GM21381 (cell line): ENCODE data around the gene KIAA1671.

Experiments
- ATAC-seq: cut with Tn5 transposase; IDR thresholded peaks from one replicate; pipeline ENCODE4 v1.9.1; 2021; ENCODE audit warnings: mild to moderate bottlenecking, moderate library complexity; ENCODE audit not compliant: unreplicated experiment

The KIAA1671 gene

DNA sequence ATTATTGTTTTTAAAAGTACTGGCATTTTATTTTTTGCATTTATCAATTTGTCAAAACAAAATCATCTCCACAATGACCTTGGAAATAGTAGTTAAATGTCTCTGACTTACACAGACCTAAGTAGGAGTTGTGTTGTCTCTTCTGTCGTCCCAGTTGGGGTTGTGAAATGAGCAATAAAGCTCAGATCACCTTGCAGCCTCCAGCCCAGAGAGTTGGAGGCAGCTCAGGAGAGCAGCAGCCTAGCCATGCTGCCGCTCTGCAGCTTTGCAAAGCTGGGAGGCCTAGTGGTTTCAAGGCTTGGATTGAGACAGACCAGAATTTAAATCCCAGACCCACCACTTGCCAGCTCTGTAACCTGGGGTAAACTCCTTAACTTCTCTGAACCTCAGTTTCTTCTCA, 181.9 kb downstream of the KIAA1671 start:
- no peak for ATAC-seq

DNA sequence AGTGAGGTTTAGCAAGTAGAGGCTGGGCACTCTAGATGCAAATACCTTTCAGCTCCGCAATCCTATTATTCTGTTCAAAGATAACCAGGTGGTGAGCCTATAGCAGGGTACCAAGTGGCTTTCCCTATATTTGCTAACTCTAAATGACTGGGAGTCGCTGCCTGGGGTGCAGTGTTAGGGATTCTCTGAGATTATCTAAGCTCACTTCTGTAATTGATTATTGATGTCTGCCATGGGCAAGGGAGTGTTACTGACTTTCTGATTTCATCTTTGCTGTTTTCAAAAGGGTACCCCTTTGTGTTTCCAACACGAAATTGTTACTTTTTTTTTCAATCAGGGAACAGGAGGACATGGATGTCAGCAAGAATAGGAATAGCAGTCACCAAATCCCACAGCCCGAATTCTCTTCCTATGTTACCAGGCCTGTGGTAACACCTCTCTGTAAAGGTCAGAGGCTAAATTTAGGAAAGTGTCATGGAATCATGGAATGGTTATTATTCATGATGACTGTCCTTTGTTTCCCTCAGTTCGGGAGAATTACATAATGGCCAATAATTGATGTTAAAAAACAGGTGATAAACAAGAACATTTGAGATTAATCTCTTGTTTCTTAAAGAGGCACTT, 184.5 kb downstream of the KIAA1671 start:
- no peak for ATAC-seq

DNA sequence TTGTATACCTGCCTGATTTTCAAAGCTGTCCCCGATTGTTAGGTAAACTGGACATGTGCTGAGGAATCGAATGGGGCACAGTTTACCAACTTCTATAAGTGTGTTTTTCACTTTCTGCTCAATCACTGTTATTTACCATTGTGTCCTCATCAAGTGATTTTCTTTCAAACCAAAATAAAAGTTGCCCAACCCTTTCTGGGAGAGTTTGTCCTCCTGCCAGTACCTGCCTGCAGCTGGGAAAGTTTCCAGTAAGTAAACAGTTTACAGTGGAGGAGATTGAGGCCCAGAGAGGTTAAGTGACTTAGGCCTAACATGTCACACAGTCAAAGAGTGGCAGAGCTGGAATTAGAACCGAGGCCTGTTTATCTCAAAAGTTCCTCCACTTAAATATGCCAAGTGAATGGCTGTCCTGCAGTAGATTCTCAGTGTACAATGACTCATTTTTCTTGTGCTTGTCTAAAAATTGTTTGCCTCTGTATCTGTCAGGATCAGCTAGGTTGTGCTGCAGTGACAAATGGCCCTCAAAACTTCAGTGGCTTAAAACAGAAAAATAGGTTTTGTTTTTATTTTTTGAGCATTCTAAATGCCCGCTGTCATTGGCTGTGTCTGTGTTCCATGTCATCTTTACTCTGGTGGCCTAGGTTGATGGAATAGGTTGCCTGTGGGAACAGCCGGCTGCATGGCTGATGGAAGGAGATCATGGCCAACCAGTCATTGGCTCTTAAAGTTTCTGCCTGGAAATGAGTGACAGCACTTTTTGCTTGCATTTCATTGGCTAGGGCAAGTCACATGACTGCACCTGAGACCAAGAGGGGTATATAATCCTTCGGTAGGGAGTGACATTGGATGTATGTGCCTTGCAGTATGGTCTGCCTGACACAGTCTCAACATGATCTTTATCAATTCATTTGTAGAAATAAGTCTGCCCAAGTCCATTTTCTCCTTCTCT, 185.3 kb downstream of the KIAA1671 start:
- ATAC-seq = no peak

DNA sequence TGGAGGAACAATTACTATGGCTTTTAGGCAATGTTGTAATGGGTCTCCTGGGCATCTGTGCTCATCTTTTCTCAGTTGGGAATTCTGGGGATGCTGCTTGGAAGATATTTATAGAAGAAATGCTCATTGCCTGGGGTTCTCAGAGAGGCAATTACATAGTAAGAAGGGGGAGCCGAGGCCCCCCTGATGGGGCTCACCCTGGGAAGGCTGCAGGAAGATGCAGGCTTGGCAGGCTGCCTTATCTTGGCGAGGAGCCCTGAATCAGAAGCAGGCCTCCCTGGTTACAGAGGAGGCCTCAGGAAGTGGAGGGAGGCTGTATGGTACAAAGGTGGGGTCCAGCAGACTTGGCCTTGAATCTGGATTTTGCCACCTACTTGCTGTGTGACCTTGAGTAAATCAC, 186.5 kb downstream of the KIAA1671 start:
- ATAC-seq = no peak

DNA sequence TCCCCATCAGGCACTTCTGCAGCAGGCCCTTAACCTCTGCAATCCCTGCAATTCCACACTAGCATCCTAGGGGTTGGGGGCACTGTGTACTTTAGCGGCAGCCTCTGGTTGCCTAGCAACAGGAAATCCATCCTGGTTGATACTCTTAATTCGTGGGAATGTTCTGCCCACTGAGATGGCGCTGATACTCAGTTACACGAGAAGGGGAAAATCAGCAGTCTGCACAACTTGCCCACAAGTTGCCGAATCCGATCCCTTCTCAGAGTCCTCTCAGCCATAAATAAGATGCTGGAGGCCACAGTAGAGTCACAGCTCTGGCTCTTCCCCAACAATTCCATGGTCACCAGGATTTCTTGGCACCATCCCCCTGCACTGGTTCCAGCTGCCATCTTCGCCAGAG, 189.6 kb downstream of the KIAA1671 start:
- no peak for ATAC-seq

DNA sequence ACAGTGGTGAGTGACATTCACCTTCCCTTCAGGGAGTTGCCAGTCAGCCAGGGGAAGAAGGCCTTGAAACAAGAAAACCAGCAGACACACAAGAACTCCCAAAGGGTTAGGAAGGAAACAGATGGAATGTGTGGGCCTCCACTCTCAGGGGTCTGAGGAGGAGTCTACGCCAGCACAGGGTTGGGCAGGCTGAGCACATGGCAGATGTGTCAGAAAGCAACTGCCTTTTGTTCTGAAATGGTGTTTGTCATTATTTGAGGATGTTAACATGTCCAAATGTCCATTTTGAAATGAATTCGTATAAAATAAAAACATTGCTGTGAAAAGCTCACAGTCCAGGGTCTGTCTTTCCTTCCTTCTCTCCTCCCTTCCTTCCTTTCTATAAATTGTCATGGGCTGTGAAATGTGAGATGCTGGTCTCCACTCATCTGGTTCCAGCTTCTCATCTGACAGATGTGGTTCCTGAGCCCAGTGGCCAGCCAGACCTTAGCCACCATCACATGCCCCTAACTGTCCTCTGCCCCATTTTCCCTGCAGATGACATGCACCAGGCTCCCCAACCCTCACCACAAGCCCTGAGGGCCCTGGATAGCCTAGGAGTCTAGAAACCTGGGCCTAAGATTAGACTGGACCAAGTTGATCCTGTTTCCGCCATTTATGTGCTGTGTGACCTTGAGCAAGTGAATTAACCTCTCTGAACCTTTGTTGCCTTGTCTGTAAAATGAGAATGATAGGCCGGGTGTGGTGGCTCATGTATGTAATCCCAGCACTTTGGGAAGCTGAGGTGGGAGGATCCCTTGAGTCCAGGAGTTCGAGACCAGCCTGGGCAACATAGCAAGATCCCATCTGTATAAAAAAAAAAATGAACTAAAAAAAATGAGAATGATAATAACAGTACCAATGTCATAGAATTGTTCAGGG, 190.9 kb downstream of the KIAA1671 start:
- no peak for ATAC-seq

DNA sequence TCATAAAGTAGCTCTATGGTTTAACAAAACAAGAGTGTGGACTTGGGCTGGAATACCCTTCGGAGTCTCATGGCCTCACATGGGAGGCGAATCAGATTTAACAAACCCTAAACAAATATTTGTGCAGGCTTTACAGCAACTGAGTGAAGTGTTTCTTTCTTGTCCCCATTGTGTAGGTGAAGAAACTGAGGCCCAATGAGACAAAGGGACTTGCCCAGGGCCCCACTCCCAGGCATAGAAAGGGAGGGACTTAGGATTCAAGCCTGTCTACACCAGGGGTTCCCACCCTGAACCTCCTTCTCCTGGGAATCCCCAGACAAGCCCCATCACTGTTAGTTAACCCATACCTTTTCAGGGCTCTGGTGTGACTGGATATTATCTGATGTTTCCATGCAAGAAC, 192.0 kb downstream of the KIAA1671 start:
- no peak for ATAC-seq

DNA sequence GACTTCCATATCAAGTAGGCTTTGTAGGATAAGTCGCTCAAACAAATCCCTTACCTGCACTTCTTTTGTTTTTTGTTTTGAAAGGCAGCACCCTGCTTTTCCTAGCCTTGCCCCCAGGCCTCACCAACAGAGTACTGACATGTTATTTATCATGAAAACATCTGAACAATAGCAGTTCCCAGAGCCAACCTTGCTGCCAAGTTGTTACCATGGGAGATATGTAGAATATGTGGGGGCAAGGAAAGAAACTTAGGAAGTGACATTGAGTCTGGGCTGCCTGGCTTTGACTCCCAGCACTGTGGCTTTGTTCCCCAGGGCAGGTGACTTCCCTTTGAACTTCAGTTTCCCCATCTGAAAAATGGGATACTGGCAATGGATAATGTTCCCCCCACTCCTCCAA, 193.8 kb downstream of the KIAA1671 start:
- no peak for ATAC-seq

DNA sequence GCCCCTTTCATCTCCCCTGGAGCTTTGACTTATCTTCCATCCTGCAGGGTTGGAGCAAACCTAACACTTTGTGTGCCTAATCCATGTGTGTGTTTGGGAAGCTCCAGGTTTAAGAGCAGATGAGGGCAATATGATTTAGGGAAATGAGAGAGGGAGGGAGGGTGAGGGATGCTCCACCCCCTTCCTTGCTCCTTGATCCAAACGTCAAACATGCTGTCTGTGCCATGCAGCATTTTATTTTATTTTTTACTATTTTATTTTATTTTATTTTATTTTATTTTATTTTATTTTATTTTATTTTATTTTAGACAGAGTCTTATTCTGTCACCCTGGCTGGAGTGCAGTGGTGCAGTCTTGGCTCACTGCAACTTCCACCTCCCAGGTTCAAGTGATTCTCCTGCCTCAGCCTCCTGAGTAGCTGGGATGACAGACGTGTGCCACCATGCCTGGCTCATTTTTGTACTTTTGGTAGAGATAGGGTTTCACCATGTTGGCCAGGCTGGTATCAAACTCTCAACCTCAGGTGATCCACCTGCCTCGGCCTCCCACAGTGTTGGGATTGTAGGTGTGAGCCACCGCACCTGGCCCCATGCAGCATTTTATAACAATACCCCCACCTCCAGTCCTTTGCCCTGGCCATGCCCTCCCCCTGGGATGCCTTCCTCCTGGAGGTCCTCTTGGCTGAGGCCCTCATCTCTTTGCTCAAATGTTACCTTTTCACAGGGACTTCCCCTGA, 194.6 kb downstream of the KIAA1671 start:
- no peak for ATAC-seq

DNA sequence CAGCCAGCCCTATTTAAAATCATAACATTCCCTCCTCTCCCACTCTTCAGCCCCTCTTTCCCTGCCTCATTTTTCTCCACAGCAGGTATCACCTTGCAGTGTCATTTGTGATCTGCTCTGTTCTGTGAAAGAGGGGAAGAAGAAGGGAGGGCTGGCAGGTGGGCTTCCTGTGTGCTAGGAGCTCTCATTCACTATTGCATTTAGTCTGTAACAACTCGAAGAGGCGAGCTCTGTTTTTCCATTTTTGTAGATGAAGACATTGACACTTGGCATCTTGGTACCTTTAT, 195.1 kb downstream of the KIAA1671 start:
- ATAC-seq = no peak

DNA sequence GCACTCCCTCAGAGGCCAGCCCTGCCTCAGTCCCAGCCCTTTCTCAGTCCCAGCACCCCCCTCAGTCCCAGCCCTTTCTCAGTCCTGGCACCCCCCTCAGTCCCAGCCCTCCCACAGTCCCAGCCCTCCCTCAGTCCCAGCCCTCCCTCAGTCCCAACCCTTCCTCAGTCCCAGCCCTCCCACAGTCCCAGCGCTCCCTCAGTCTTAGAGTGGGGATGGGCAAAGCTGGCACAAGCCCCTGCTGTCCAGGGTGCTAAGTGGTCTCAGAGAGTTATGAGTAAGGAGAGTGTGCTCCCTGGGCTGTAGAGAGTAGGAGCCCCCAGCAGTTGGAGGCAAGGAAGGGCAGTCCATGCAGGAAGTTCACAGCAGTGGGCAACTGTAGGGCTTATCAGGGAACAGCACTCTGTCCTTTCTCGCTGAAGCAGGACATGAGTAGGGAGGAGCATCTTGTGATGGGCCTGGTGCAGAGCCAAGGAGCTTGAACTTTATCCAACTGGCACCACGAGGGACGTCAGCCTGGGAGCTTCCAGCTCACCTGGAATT, 195.7 kb downstream of the KIAA1671 start:
- ATAC-seq = no peak

DNA sequence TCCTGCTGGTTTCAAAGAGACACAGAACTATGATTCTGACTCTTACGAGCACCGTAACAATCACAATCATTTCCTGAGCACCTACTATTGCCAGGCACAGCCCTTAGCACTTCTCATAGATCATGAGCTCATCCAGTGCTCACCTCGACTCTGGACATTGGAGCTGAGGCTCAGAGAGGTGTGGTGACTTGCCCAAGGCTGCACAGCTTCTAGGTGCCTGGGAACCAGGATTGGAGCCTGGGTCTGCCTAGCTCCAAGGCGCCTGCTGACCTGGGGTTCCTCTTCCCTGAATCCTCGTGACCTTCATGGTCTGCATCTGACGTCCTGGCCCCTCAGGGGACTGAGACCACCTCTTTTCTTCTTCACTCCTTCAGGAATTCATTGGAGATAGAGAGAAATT, 196.5 kb downstream of the KIAA1671 start:
- no peak for ATAC-seq

DNA sequence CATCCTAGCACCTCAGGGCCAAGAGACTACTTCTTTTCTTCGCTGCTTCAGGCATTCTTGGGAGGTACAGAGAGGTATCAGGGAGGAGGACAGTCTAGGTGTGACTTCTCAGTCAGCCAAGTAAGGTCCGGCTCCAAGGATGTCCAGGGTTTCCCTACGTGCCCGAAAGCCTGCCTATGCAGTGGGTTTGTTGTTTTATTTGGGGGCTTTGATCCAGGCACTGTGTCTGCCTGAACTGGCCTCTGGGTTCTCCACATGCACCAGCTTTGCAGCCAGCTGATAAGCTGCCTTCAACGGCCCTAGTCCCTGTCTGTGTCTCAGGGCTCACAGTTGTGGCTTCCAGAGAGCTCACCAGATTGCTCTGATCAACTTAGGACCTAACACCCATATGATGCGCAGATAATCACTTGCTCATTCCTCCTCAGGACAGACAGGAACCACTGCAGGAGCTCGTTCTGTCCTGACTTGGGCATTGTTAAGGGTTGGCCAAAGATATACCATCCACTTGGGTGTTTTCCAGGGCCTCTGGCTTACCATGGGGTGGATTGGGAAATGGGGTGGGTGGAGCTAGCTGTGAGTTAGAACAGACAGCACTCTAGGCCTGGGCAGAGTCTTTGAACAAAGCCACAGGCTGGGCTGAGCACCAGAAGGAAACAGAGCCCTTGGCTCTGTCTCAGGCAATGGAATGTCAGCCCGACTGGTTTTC, 201.6 kb downstream of the KIAA1671 start:
- no peak for ATAC-seq

DNA sequence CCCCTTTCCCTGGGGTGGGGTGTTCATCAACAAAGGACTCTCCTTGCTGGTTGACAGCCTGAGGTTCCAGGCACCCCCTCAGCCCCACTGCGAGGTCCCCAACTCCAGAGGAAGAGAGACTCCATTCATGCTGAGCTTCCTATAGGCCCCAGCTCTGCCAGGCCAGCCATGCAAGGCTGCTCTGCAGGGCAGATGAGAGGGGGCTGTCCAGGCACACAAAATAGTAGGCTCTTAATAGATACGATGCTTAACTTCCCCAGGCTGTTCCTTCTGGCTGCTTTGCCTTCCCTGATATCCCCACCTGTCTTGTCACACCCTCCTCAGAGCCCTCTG, 202.1 kb downstream of the KIAA1671 start:
- no peak for ATAC-seq

DNA sequence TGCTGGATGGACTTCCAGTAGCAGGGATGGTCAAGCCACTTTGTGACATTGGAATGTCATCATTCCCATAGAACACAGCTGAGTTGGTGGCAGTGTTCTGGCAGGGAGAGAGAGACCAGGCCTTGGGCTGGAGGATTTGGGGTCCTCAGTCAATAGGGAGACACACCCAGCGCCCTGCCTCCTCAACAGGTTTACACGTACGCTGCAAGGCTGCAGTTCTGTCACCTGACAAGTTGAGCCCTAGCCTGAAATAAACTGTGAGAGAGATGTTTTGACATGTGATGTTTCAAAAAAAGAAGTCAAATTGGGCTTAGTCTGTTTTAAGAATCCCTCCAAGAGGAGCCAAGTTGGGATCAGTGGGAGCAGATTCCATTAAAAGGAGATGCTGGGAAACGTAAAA, 204.2 kb downstream of the KIAA1671 start:
- no peak for ATAC-seq

DNA sequence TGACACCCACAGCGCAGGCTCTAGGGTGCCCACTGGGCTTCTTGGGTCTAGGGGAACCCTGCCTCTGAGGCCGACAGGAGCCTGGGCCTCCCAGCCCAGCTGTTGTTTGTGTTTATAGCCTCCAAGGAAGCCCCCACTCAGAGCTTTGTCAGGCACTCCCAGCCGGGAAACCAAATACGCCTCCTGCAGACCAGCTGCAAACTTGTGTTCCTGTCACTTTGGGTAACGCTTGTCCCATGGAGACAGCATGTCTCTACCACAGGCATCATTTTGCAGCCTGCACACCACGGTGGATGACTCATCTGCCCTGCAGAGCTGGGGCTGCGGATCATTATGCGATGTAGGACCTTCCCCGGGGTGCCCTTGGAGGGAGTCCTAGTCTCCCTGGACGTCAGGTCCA, 206.5 kb downstream of the KIAA1671 start:
- ATAC-seq = no peak

DNA sequence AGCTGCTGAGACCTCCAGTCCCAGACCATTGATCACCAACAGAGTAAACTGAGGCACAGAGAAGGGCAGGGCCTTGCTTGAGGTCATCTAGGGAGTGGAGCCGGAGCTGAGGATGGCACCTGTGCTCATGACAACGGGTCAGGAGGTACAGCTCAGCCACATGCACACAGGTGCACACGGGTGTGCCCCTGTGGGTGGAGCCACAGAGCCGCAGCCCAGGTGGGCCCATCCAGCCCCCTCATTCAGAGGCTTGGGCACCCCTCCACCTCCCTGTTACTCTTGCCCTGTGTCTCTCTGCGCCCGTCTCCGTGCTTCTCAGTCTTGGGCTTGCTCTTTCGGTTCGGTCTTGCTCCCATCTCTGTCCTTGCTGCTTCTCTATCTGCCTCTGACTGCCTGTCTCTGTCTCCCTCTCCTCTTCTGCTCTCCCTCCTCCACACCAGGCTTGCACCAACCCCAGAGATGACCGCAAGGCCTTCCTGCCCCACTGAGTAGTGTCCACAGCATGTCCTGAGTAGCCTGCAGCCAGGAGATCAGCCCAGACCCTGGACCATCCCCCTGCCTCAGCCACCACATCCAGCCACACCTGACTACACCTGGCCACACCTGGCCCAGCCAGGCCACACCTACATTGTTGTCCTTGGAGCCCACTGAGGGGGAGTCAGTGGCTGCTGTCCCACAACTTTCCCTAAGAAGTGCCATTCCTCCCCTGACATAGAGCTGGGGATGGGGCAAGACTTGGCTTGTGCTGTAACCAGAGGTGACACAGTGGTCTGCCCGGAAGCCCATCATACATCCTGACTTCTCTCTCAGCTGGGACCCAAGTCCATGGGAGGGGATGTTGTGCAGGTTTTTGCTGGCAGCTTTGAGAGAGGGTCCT, 207.8 kb downstream of the KIAA1671 start:
- ATAC-seq = no peak

DNA sequence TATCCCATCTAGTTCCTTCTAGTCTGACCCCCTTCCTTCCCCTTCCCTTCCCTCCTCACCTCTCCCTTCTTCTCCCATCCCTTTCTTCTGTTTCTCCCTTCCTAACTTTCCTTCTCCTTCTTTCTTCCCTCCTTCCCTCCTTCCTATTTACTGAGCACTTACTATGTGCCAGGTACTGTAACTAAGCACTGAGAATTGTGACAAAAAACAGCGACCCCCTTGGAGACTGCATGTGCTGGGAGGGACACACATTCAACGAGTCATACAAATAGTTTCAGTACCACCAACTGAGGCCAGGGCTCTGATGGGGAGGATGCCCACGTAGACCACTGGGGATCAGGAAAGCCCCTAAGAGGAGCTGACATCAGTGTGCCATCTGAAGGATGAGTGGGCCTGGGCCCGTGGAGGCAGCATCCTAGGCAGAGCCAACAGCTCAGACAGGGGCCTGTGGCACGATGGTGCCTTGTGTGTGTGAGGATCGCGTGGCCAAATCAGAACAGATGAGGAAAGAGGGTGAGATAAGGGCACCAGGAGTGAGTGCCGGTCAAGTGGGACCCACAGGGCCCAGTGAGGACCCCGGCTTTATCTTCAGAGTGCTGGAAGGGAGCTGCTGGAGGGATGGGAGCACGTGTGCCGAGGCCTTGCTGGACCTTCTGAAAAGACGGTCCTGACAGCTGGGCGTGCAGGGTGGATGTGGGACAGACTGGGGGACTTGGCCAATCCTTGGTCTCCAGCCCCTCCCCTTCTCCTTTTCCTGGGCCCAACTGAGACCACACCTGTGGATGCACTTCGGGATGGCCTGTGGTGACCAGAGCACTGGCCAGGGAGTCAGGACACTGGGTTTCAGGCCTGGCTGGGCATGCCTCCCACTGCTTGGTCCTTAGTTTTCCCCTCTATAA, 208.8 kb downstream of the KIAA1671 start:
- ATAC-seq = no peak
